Lower leg skin (tissue), 4 donors: ENCODE results near the gene GMEB2. TPM values are rescaled to one million over a fixed set of nuclear protein-coding genes. Genes with fewer than 3 reads are reported as not detected.
"Not testable (repeated sequence)": the region's sequence is repeated elsewhere in the genome, so short reads cannot be mapped to it uniquely, and the experiment has no call there.

Experiments
- DNase-seq, 2 donors: peaks; one replicate each; pipeline ENCODE4 v3.0.0-alpha.2; 2019; ENCODE audit warnings: low spot score in 2 of 2
- H3K4me3 ChIP-seq: fragments of 200-600 bp; sonication (generic); 2 replicates; pipeline ENCODE4 v1.5.1; 2017; ENCODE audit warnings: mild to moderate bottlenecking, low read depth; ENCODE audit not compliant: poor library complexity, severe bottlenecking
- POLR2A ChIP-seq, 2 donors: fragments of 450-650 bp; IDR thresholded peaks; one replicate each; pipeline ENCODE4 v1.6.1; 2016 to 2017; ENCODE audit warnings: antibody characterized with exemption in 2 of 2, mild to moderate bottlenecking in 1 of 2, moderate library complexity in 1 of 2
- WGBS, 2 donors: methylation state at CpG; one replicate each; pipeline ENCODE4 v1.1.5; 2018; 5-methylcytosine and 5-hydroxymethylcytosine counted together
- intact Hi-C: fragments of 100-400 bp; cut with DNase I; formaldehyde crosslinking; loops from one replicate; pipeline ENCODE4 v1.15.0; 2023; ENCODE audit warnings: low total_unique reads
- total RNA-seq, 4 donors: library from RNA; depleted of rRNA; stranded (reverse); fragments of >200 nt; gene quantifications; one replicate each; pipeline ENCODE4 v1.1.0, GENCODE V29; 2016
- TF ChIP-seq, protein P1 (sequence below), 3 donors: fragments of 450-650 bp; IDR thresholded peaks; one replicate each; pipeline ENCODE4 v1.5.1; 2016; ENCODE audit warnings: antibody characterized with exemption in 3 of 3, mild to moderate bottlenecking in 3 of 3, moderate library complexity in 2 of 3

The GMEB2 gene
- total RNA-seq, 4 donors from 2014 or later: 11.9 to 18.3 (median 13.7) TPM

DNA sequence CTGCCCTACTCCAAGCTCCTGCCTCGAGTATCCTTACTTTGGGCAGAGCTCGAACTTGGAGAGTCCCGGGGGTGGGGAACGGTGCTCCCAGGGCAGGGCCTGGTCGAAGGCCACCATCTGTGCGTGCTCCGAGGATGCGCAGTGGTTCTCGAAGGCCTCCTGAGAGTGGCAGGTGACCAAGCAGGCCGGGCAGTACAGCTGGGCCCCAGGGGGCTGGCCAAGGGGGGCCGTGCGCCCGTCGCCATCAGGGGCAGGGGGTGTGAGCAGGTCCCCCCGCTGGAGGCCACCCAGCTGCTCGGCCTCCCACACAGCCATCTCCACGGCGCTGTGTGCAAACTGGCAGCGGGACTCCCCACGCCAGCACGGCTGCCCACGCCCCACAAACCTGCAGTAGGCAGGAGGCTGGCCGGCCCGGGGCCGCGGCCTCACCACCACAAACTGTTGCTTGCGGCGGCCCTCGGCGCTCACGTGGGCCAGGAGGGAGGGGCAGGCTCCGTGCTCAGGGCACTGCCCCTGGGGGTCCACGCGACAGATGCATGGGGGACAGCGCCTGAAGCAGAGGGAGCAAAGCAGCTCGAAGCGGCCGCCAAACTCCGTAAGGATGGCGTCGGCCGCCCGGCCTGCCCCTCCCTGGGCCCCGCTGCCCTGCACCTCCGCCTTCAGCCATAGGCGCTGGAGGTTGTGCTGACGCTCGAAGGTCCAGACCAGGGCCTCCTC lies 54.7 kb downstream of the GMEB2 start:
- intact Hi-C loops: no loop called here
- WGBS, 2 donors: 94 to 96% methylated on average over 31 to 34 of the region's 48 CpGs
- TF ChIP-seq, protein P1, sequence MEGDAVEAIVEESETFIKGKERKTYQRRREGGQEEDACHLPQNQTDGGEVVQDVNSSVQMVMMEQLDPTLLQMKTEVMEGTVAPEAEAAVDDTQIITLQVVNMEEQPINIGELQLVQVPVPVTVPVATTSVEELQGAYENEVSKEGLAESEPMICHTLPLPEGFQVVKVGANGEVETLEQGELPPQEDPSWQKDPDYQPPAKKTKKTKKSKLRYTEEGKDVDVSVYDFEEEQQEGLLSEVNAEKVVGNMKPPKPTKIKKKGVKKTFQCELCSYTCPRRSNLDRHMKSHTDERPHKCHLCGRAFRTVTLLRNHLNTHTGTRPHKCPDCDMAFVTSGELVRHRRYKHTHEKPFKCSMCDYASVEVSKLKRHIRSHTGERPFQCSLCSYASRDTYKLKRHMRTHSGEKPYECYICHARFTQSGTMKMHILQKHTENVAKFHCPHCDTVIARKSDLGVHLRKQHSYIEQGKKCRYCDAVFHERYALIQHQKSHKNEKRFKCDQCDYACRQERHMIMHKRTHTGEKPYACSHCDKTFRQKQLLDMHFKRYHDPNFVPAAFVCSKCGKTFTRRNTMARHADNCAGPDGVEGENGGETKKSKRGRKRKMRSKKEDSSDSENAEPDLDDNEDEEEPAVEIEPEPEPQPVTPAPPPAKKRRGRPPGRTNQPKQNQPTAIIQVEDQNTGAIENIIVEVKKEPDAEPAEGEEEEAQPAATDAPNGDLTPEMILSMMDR (IDR thresholded peaks at IDR 0.05): no peak
- no peak for TF ChIP-seq POLR2A (IDR thresholded peaks at IDR 0.05)
- DNase-seq: no peak
- H3K4me3 ChIP-seq: no peak overlapping the region

DNA sequence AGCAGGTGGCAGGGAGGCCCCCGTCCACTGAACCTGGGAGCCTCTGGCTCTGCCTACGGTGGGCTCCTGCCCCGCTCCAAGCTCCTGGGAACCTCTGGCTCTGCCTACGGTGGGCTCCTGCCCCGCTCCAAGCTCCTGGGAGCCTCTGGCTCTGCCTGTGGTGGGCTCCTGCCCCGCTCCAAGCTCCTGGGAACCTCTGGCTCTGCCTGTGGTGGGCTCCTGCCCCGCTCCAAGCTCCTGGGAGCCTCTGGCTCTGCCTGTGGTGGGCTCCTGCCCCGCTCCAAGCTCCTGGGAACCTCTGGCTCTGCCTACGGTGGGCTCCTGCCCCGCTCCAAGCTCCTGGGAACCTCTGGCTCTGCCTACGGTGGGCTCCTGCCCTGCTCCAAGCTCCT lies 55.8 kb downstream of the GMEB2 start:
- intact Hi-C loops, DNase-seq, H3K4me3 ChIP-seq: not testable (repeated sequence)
- WGBS, 2 donors: 73 to 87% methylated on average over 4 to 10 of the region's 11 CpGs

DNA sequence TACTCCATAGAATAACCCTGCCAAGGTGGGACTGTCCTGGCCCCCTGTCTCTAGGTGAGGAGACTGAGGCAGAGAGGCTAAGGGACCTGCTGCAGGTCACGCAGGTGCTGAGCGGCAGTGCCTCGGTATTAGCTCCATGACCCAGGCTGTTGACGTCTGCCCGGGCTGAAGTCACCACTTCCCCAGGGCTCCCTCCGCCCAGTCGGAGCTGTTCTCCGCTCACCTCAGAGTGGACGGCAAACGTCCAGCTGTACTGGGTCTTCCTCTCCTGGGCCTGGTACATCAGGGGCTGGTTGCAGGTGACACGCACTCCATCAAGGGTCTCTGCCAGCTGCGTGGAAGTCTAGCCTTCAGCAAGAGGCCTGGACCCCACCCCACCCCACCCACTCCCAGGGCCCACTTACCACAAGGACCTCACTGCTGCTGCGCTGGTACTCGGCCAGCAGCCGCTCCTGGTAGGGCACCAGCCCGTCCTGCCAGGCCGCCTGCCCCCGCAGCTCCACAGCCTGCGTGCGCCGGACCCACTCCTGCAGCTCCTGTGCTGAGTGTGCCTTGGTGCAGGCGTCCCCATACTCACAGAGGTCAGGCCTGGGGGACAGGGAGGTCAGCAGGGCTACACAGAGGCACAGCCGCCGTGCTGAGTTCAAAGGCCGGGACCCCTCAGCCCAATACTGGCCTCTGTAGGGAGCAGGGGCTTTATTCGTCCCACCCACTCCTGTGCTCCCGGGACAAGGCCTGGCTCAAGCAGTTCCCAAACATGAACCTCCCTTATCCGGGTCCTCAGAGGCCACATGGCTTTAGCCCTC lies 56.4 kb downstream of the GMEB2 start:
- TF ChIP-seq, protein P1 (IDR thresholded peaks at IDR 0.05): no peak
- no peak for TF ChIP-seq POLR2A (IDR thresholded peaks at IDR 0.05)
- H3K4me3 ChIP-seq: no peak overlapping the region
- no peak for DNase-seq
- WGBS, 2 donors: 95% methylated on average over 24 to 27 of the region's 28 CpGs
- intact Hi-C loops: no loop called here

DNA sequence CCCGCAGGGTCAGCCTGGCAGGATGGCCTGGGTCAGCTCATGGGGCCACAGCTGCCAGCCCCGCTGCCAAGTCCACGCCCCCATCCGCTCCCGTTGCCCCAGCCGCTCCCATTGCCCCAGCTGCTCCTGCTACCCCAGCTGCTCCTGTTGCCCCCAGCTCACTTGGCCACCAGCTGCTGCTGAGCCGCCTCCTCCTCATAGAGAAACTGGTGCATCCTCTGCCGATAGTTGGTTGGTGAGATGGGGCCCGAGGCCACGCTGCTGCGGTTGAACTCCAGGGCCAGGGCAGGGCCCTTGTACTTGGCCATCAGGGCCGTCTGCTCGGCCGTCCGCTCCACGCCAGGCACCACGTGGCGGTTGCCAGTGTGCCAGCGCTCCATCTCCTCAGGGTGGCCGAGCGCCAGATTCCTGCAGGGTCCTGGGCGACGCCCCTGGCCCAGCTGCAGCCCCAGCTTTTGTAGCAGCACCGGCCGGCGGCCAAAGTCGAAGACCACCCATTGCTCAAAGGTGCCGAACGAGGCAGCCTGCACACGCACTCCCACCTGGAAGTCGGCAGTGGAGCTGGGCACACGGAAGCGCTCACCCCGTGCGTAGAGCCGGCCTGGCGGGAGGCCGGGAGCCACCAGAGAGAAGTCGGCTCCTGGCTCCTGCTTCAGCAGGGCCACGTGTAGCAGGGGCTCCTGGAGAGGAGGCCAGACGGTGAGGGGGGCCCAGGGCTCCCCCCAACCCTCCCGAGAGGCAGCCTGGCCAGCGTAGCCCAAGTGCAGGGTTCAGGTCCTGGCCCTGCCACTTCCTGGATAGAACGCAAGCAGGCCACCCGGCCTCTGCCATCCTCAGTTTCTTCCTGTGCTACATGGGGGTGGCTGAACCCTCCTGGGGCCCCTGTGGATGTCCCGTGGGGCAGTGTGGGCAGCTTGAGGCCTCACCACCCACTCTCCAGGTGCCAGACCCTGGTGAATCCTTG lies 57.6 kb downstream of the GMEB2 start:
- no peak overlapping the region for H3K4me3 ChIP-seq
- no peak for DNase-seq
- 67 to 86% methylated on average over 9 to 33 of the region's 46 CpGs for WGBS, 2 donors
- TF ChIP-seq, protein P1 (IDR thresholded peaks at IDR 0.05): no peak
- TF ChIP-seq POLR2A (IDR thresholded peaks at IDR 0.05): no peak
- intact Hi-C loops: no loop called here

DNA sequence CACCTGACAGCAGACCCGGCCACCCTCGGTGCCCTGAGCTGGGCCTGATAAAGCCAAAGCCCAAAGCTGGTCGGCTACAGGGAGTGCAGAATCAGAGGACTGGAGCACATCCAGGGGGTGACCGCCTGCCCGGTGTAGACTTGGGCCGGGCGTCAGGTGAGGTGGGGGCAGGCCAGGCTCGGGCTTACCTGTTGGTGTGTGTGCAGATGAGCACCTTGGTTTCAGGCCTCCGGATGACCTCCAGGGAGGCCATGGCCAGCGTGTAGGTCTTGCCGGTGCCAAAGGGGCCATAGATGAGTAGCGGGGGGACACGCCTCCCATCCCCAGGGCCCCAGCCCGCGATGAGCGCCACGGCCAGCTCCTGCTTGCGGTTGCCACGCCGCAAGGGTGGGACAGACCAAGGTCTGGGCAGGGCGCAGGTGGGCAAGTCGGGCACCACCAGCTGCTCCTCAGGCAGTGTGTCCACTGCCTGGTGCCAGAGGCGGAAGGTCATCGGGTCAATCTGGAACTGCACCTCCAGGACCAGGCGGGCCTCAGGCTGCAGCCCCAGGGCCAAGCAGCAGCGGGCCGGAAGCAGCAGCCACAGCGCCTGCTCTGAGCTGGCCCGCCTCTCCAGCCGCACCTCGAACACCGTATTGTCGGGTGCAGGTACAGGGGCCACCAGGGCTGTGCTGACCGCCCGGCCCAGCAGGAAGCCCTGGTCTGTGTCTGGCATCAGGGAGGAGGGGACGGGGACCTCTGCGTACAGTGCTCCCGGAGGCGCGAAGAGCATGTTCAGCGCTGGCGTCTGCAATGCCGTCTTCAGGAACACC lies 58.5 kb downstream of the GMEB2 start:
- intact Hi-C loops: no loop called here

More for the DNA sequence above, 58.5 kb downstream of the GMEB2 start:
- H3K4me3 ChIP-seq: no peak overlapping the region
- WGBS, 2 donors: 82 to 85% methylated on average over 23 to 33 of the region's 43 CpGs
- TF ChIP-seq, protein P1 (IDR thresholded peaks at IDR 0.05): no peak
- TF ChIP-seq POLR2A (IDR thresholded peaks at IDR 0.05): no peak
- DNase-seq: no peak
